Ammon's horn (tissue), 1 donor: Measurements from ENCODE around the gene TMEM11.

Experiments used
- DNase-seq: peaks from one replicate; pipeline ENCODE4 v3.0.0-alpha.2; 2016; ENCODE audit warnings: low spot score

Gene TMEM11

DNA sequence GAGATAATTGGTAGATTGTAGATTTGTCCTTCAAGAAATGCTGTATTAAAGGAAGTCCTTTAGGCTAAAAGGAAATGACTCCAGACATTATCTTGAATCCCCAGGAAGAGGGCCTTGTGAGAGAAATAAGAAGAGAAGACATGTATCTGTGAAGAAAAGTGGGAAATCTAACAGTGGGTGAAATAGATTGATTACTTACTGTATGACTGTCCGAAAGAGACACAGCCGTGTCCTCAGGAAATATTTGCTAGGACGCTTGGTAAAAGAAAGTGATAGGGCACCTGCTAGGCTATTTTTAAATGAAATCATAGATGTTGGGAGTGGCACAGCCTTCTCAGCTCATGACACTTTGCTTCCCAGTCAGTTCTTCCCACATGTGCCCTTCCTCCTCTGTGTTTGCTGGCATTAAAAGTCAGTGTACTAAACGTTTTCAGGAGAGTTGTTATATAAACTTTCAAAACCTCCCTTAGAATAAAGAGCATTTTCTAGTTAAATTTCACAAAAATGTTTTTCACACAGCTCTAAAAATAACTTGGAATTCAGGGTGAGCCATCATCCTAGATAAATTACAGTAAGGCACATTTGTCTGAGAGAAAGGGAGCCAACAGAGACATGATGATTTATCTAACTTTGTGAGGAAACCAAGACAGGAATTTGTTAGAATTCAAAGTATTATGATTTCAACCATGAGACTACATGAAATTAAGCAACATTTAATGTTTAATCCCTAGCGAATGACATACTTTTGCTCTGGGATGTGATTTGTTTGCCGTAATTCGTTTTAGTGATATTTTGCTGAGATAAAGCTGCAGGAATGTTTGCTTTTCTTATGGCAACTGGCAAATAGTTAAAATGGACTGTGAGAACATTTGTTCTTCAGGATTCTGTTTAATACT lies 52.2 kb downstream of the TMEM11 start:
- DNase-seq: no peak

DNA sequence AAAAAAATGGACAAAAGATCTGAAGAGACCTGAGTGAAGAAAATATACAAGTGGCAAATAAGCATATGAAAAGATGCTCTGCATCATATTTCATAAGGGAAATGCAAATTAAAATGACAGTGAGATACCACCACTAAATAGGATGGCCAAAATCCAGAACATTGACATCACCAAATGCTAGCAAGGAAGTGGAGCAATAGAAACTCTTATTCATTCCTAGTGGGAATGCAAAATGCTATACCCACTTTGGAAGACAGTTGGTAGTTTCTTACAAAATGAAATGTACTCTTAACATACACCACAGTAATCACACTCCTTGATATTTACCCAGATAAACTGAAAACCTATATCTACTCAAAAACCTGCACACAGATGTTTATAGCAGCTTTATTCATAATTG lies 53.6 kb downstream of the TMEM11 start:
- no peak for DNase-seq

DNA sequence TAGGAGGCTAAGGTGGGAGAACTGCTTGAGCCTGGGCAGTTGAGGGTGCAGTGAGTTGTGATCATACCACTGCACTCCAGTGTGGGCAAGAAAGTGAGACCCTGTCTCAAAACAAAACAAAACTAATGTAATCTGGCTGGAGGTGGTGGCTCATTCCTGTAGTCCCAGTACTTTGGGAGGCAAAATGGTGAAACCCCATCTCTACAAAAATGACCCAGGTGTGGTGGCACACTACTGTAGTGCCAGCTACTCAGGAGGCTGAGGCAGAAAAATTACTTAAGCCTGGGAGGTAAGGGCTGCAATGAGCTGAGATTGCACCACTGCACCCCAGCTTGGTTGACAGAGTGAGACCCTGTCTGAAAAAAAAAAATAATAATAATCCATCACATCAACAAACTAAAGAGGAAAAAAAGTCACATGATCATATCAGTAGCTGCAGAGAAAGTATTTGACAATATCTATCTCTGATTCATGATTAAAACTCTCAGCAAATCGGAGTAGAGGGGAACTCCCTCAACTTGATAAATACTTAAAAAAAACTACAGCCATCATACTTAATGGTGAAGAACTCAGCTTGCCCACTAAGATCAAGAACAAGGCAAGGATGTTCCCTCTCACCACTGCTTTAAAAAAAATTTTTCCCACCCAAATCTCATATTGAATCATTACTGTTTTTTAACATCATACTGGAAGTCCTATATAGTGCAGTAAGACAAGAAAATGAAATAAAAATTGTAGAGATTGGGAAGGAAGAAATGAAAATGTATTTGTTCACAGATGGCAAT lies 56.2 kb downstream of the TMEM11 start:
- DNase-seq: no peak

DNA sequence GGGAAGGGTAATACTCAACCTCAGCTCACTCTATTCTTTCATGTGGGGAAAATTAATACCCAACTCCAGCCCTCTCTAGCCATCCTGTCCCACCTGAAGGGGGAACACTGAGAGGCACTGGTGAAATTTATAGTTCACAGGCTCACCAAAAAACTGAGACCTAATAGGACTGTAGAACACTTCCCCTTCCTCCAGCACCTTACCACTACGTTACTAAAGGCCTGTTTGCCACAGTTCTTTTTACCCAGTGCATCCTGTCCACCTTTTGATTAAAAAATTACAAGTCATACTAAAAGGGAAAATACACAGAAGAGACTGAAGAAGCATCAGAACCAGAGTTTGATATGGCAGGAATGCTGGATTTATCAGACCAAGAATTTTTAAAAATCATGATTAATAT lies 61.2 kb downstream of the TMEM11 start:
- no peak for DNase-seq

DNA sequence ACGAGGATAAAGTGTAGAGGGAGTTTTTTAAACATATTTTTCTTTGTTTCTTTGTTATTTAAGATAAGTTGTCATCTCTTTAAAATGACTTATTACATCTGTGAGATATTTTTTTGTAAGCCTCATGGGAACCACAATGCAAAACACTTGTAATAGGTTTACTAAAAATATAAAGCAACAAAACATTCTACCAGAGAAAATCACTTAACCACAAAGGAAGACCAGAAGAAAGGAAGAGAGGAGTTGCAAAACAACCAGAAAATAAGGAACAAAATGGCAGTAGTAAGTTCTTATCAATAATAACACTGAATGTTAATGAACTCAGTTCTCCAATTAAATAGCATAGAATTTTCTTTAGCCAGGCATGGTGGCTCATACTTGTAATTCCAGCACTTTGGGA lies 64.3 kb downstream of the TMEM11 start:
- DNase-seq: no peak
